ENCODE data around the gene DYNLRB2.

The DYNLRB2 gene

GRCh38 chr16:80554033-80554432 is 13.2 kb downstream of the DYNLRB2 start:
- no peak for DNase-seq

- no peak for DNase-seq
Measured at GRCh38 chr16:80556481-80556880, 15.7 kb downstream of the DYNLRB2 start.

- no peak for DNase-seq
Measured at GRCh38 chr16:80557037-80557436, 16.2 kb downstream of the DYNLRB2 start.

GRCh38 chr16:80559369-80559768 is 18.6 kb downstream of the DYNLRB2 start:
- DNase-seq: no peak

GRCh38 chr16:80563066-80563465 is 22.3 kb downstream of the DYNLRB2 start:
- DNase-seq: no peak

- no peak for DNase-seq
Measured at GRCh38 chr16:80564394-80564793, 23.6 kb downstream of the DYNLRB2 start.

GRCh38 chr16:80569440-80570105 is 28.8 kb downstream of the DYNLRB2 start:
- DNase-seq: peak; percentile 5

GRCh38 chr16:80570106-80570478 is 29.3 kb downstream of the DYNLRB2 start:
- DNase-seq: no peak

- DNase-seq: no peak
Measured at GRCh38 chr16:80573700-80574120, 32.9 kb downstream of the DYNLRB2 start.

GRCh38 chr16:80576343-80576912 is 35.6 kb downstream of the DYNLRB2 start:
- no peak for DNase-seq

- DNase-seq: no peak
Measured at GRCh38 chr16:80577485-80578280, 36.9 kb downstream of the DYNLRB2 start.

GRCh38 chr16:80580109-80580832 is 39.5 kb downstream of the DYNLRB2 start:
- peak; percentile 33 for DNase-seq

GRCh38 chr16:80583466-80583865 is 42.7 kb downstream of the DYNLRB2 start:
- DNase-seq: no peak

- no peak for DNase-seq
Measured at GRCh38 chr16:80585764-80586163, 45.0 kb downstream of the DYNLRB2 start.

- no peak for DNase-seq
Measured at GRCh38 chr16:80586476-80586875, 45.7 kb downstream of the DYNLRB2 start.

- no peak for DNase-seq
Measured at GRCh38 chr16:80587071-80587470, 46.3 kb downstream of the DYNLRB2 start.

- no peak for DNase-seq
Measured at GRCh38 chr16:80591071-80591915, 50.5 kb downstream of the DYNLRB2 start.

GRCh38 chr16:80592273-80592672 is 51.5 kb downstream of the DYNLRB2 start:
- DNase-seq: no peak

GRCh38 chr16:80594756-80595155 is 54.0 kb downstream of the DYNLRB2 start:
- no peak for DNase-seq

- DNase-seq: no peak
Measured at GRCh38 chr16:80596507-80597207, 55.9 kb downstream of the DYNLRB2 start.

- no peak for DNase-seq
Measured at GRCh38 chr16:80599466-80599865, 58.7 kb downstream of the DYNLRB2 start.
